Measurements from ENCODE around the gene REM2. TPM values are rescaled to one million over a fixed set of nuclear protein-coding genes. Genes with fewer than 3 reads are reported as not detected.

REM2 gene
- total RNA-seq, 1 donor from 2014 or later: 1.2 TPM

GRCh38 chr14:22864979-22865378, 18.0 kb upstream of the REM2 start:
- no peak for DNase-seq (ENCODE audit: low read depth)
- TF ChIP-seq, protein P1, sequence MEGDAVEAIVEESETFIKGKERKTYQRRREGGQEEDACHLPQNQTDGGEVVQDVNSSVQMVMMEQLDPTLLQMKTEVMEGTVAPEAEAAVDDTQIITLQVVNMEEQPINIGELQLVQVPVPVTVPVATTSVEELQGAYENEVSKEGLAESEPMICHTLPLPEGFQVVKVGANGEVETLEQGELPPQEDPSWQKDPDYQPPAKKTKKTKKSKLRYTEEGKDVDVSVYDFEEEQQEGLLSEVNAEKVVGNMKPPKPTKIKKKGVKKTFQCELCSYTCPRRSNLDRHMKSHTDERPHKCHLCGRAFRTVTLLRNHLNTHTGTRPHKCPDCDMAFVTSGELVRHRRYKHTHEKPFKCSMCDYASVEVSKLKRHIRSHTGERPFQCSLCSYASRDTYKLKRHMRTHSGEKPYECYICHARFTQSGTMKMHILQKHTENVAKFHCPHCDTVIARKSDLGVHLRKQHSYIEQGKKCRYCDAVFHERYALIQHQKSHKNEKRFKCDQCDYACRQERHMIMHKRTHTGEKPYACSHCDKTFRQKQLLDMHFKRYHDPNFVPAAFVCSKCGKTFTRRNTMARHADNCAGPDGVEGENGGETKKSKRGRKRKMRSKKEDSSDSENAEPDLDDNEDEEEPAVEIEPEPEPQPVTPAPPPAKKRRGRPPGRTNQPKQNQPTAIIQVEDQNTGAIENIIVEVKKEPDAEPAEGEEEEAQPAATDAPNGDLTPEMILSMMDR (IDR thresholded peaks at IDR 0.05; ENCODE audit: insufficient read depth, low read length, poor library complexity, severe bottlenecking): no peak
- Histone ChIP-seq H3K4me3 (ENCODE audit: low read depth, low read length) (no peak overlapping the region), H3K27me3 (ENCODE audit: control insufficient read depth, insufficient read depth, low read length) (no peaks in the 10 kb centered on the region), H3K36me3 (ENCODE audit: control insufficient read depth, insufficient read depth, low read length) (no peaks in the 10 kb centered on the region)

GRCh38 chr14:22865424-22866405, 17.3 kb upstream of the REM2 start:
- DNase-seq (ENCODE audit: low read depth): no peak
- Histone ChIP-seq H3K36me3 (ENCODE audit: control insufficient read depth, insufficient read depth, low read length) (no peaks in the 10 kb centered on the region), H3K27me3 (ENCODE audit: control insufficient read depth, insufficient read depth, low read length) (no peaks in the 10 kb centered on the region), H3K4me3 (ENCODE audit: low read depth, low read length) (no peak overlapping the region)
- TF ChIP-seq, protein P1 (IDR thresholded peaks at IDR 0.05; ENCODE audit: insufficient read depth, low read length, poor library complexity, severe bottlenecking): no peak

- Histone ChIP-seq H3K27me3 (ENCODE audit: control insufficient read depth, insufficient read depth, low read length) (no peaks in the 10 kb centered on the region), H3K36me3 (ENCODE audit: control insufficient read depth, insufficient read depth, low read length) (no peaks in the 10 kb centered on the region)
Observed at GRCh38 chr14:22866874-22867273, 16.1 kb upstream of the REM2 start.

DNA sequence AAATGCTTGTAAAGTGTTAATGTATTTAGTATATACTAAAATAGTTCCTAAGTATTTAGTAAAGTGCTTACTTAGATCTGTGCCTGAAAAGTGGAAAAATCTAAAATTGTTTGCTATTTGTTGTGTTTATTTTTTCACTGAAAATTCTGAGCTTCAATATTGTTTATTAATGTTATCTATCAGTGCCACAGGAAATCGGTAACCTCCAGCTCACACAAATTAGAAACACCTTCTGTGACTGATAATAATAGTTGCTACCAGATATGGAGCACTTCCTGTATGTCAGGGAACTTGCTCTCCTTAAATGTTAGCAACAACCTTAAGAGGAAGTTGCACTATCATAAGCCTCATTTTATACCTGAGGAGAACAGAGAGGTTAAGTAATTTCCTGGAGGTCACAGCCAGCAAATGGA, 12.2 kb upstream of the REM2 start:
- TF ChIP-seq, protein P1 (IDR thresholded peaks at IDR 0.05; ENCODE audit: insufficient read depth, low read length, poor library complexity, severe bottlenecking): no peak
- peak overlapping the region; percentile 92 for H3K4me3 ChIP-seq (ENCODE audit: low read depth, low read length)
- DNase-seq (ENCODE audit: low read depth): no peak
- H3K36me3 ChIP-seq (ENCODE audit: control insufficient read depth, insufficient read depth, low read length): peaks cover 4% of the 10 kb centered on the region
- no peaks in the 10 kb centered on the region for H3K27me3 ChIP-seq (ENCODE audit: control insufficient read depth, insufficient read depth, low read length)

More at GRCh38 chr14:22866874-22867273, 16.1 kb upstream of the REM2 start:
- H3K4me3 ChIP-seq (ENCODE audit: low read depth, low read length): no peak overlapping the region
- TF ChIP-seq, protein P1 (IDR thresholded peaks at IDR 0.05; ENCODE audit: insufficient read depth, low read length, poor library complexity, severe bottlenecking): no peak
- no peak for DNase-seq (ENCODE audit: low read depth)

GRCh38 chr14:22871224-22872032, 11.6 kb upstream of the REM2 start, which contains the start of gene LRP10:
LRP10 (plus strand) TSS chr14:22871740; CDS start chr14:22872304, 564 bp downstream.
- Histone ChIP-seq H3K4me3 (ENCODE audit: low read depth, low read length) (peak within 1 kb of the TSS; percentile 92), H3K36me3 (ENCODE audit: control insufficient read depth, insufficient read depth, low read length) (peaks cover 7% of the 10 kb centered on the region), H3K27me3 (ENCODE audit: control insufficient read depth, insufficient read depth, low read length) (no peaks in the 10 kb centered on the region)
- no peak for DNase-seq (ENCODE audit: low read depth)
- TF ChIP-seq, protein P1 (IDR thresholded peaks at IDR 0.05; ENCODE audit: insufficient read depth, low read length, poor library complexity, severe bottlenecking): no peak
